Spinal cord (tissue), 10 donors: ENCODE data around the gene CCDC18. TPM values are rescaled to one million over a fixed set of nuclear protein-coding genes. Genes with fewer than 3 reads are reported as not detected.

Experiments
- DNase-seq, 6 donors: peaks; one replicate each; pipeline versions ENCODE4 v3.0.0 to v3.0.0-alpha.2; 2013 to 2015; ENCODE audit warnings: low spot score in 6 of 6, low read depth in 4 of 6
- H3K27ac ChIP-seq: one replicate; pipeline ENCODE4 v1.5.1; 2013; ENCODE audit warnings: low read depth, low read length, control low read depth
- H3K27me3 ChIP-seq: one replicate; pipeline ENCODE4 v1.6.1; 2013; ENCODE audit warnings: low read length; ENCODE audit not compliant: control insufficient read depth, insufficient read depth
- H3K36me3 ChIP-seq: one replicate; pipeline ENCODE4 v1.6.1; 2013; ENCODE audit warnings: low read length; ENCODE audit not compliant: control insufficient read depth, insufficient read depth
- H3K4me1 ChIP-seq: one replicate; pipeline ENCODE4 v1.6.1; 2013; ENCODE audit warnings: low read length; ENCODE audit not compliant: control insufficient read depth, insufficient read depth
- H3K4me3 ChIP-seq: one replicate; pipeline ENCODE4 v1.5.1; 2013; ENCODE audit warnings: low read depth, low read length, control low read depth
- H3K9me3 ChIP-seq: one replicate; pipeline ENCODE4 v1.6.1; 2013; ENCODE audit warnings: low read length; ENCODE audit not compliant: control insufficient read depth, insufficient read depth
- WGBS: methylation state at CpG from one replicate; pipeline ENCODE4 v1.1.5; 2013; ENCODE audit warnings: missing lambda C conversion rate; ENCODE audit not compliant: insufficient coverage; 5-methylcytosine and 5-hydroxymethylcytosine counted together
- long read RNA-seq, 4 donors: transcript quantifications; one replicate each; lab custom pipeline, GENCODE V29; 2026
- polyA plus RNA-seq, 2 donors: library from polyadenylated mRNA; unstranded; fragments of 120-200 nt; gene quantifications; one replicate each; pipeline ENCODE4 v1.2.1, GENCODE V29; 2013; ENCODE audit not compliant: insufficient read length in 2 of 2
- total RNA-seq, 2 donors: library from RNA; depleted of rRNA in 1 of 2; stranded (reverse); fragments of 120-200 nt in 1 of 2; fragments of >200 nt in 1 of 2; gene quantifications; one replicate each; pipeline versions ENCODE4 v1.2.3 to v1.2.4, GENCODE V29; 2013 to 2014
- donor health status: healthy.

Gene CCDC18
- total RNA-seq: 1 to 10 TPM; 9.0 to 9.4 TPM
- polyA plus RNA-seq: 1 to 10 TPM; 4.8 to 6.7 TPM
- long read RNA-seq, donor 1, partial matches to known transcripts: 10 of 10 reads
- long read RNA-seq, donor 1, other reads (novel, unspliced or antisense): 0 of 10 reads
- long read RNA-seq, donor 2: 0 reads
- long read RNA-seq, donor 3: 0 reads
- long read RNA-seq, donor 4: 0 reads

DNA sequence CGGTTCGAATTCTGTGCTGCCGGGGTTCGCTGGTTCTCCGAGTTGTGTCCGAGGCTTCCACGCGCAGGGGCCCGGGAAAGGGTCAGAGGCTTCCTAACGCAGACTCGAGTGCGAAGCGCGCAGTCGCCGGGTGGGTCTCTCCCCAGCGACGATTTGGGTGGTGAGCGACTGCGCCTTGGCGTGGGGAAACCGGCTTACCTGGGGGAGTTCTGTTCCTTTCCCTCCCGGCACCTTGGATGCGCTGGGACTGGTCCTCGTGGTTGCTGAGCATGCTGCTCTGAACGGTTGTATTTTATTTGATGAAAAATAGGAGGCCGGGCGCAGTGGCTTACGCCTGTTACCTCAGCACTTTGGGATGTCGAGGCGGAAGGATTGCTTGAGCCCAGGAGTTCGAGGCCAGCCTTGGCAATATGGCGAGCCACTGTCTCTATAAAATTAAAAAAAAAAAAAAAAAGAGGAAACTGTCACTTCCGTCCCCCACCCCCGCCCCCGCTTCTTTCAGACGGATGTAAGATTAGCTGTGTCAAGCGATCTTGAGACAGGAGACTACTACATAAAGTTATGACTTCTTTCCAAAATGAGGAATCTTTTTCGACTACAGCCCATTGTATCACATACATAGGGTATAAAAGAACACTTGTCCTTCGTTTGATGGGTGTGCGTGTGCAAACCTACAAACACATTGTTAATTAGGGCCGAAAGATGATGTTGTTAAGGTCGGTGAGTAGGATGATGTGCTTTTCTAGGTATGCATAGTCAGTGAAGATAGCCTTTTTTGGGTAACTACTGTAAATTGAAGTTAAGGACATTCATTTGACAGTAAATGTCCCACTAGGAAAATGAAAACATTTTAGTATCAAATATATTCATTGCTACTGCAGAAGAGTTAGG lies at the start of gene CCDC18:
Gene CCDC18, plus strand, starts transcription at position 2 of the 891 bp plus-strand sequence. CDS start 2,638 bp downstream, outside the sequence.
- DNase-seq: no peak
- no peaks in the 10 kb centered on the region for H3K9me3 ChIP-seq
- H3K4me1 ChIP-seq: peaks cover 11% of the 10 kb centered on the region
- H3K27me3 ChIP-seq: no peaks in the 10 kb centered on the region
- H3K27ac ChIP-seq: peak within 1 kb of the TSS; percentile 100
- WGBS: 5% methylated on average over 25 of the region's 43 CpGs
- H3K4me3 ChIP-seq: peak within 1 kb of the TSS; percentile 99
- H3K36me3 ChIP-seq: no peaks in the 10 kb centered on the region

DNA sequence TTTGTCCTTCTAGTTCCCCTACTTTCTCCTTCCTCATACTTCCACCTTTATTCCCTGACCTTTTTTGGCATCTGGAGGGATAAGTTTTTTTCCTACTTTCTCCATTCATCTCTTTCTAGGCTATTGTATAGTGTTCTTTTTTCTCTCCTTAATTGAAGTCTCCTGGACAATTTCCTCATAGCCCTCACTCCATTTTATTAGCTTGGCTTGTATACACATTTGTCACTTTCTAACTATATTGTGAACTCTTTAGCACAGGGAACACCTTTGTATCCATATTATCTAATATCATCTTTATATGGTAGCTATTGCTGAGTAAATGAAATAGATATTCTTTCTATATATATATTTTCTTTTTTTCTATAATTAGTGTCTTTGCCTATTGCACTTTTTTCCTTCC lies 47.9 kb upstream of the CCDC18 start:
- Histone ChIP-seq H3K27ac (no peak overlapping the region), H3K4me3 (no peak overlapping the region), H3K4me1 (no peaks in the 10 kb centered on the region), H3K9me3 (no peaks in the 10 kb centered on the region), H3K36me3 (peaks cover 15% of the 10 kb centered on the region), H3K27me3 (no peaks in the 10 kb centered on the region)
- DNase-seq: no peak

GRCh38 chr1:93136445-93136844 lies 44.1 kb upstream of the CCDC18 start:
- no peaks in the 10 kb centered on the region for H3K27me3 ChIP-seq
- H3K4me1 ChIP-seq: no peaks in the 10 kb centered on the region
- no peak for DNase-seq
- H3K4me3 ChIP-seq: no peak overlapping the region
- 100% methylated on average over 2 of the region's 5 CpGs for WGBS
- no peak overlapping the region for H3K27ac ChIP-seq
- H3K9me3 ChIP-seq: no peaks in the 10 kb centered on the region
- peaks cover 16% of the 10 kb centered on the region for H3K36me3 ChIP-seq

DNA sequence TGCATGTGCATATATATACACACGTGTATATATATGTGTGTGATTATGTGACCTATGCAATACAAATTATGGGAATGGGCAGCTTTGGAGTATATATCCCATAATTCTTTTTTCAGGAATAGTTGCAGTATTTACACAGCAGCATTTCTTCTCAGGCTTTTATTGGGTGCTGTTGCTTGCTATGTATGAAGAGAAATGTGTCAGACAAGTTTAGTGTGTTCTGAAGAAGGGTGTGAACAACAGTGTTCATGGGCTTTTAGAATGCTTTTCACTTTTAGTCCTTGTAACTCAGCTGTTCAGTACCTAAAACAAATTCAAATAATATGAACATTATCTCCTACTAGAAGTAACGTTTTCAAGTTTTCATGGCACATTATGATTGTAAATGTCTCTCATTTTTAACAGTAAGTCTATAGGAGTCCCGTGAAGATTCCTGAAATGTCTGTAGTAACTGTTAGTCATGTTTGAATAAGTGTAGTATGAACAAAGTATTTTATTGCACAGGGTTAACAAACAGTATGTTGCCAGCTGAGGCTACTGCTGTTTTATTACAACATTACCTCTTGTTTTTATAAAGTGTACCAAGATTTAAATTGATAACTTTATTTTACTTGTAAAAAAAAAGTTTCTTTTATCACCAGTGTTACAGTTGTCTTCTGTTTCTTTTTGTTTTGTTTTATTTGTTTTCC lies 42.8 kb upstream of the CCDC18 start:
- Histone ChIP-seq H3K27ac (no peak overlapping the region), H3K4me3 (no peak overlapping the region), H3K27me3 (no peaks in the 10 kb centered on the region), H3K9me3 (no peaks in the 10 kb centered on the region), H3K36me3 (peaks cover 16% of the 10 kb centered on the region), H3K4me1 (no peaks in the 10 kb centered on the region)
- no peak for DNase-seq
- no CpG with 5 or more reads among the region's 3 CpGs for WGBS

DNA sequence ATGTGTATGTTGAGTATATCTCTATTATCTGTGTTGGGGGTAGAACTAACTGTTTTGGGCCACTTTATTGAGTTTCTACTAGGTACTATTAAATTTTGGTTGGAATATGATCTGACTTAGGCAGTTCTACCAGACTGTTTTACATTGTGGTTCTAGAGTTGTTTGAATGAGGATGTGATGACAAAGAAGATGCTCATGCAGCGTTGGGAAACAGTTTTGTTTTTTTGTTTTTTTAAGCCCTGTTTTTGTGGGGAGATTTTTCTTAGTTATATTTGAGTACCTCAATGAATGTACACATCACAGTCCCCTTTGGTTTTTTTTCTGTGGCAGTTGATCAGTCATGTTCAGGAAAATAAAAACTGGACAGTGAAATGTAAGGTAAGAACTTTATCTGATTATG lies 40.4 kb upstream of the CCDC18 start:
- peaks cover 7% of the 10 kb centered on the region for H3K36me3 ChIP-seq
- WGBS: 88% methylated on average over 1 of the region's 1 CpG

GRCh38 chr1:93142161-93142560 lies 38.4 kb upstream of the CCDC18 start:
- Histone ChIP-seq H3K4me1 (no peaks in the 10 kb centered on the region), H3K36me3 (peaks cover 4% of the 10 kb centered on the region), H3K4me3 (no peak overlapping the region), H3K9me3 (no peaks in the 10 kb centered on the region), H3K27ac (no peak overlapping the region), H3K27me3 (no peaks in the 10 kb centered on the region)
- 100% methylated on average over 1 of the region's 2 CpGs for WGBS
- DNase-seq: no peak

More for the DNA sequence above, 40.4 kb upstream of the CCDC18 start:
- Histone ChIP-seq H3K4me3 (no peak overlapping the region), H3K4me1 (no peaks in the 10 kb centered on the region), H3K27me3 (no peaks in the 10 kb centered on the region), H3K9me3 (no peaks in the 10 kb centered on the region), H3K27ac (no peak overlapping the region)
- no peak for DNase-seq

DNA sequence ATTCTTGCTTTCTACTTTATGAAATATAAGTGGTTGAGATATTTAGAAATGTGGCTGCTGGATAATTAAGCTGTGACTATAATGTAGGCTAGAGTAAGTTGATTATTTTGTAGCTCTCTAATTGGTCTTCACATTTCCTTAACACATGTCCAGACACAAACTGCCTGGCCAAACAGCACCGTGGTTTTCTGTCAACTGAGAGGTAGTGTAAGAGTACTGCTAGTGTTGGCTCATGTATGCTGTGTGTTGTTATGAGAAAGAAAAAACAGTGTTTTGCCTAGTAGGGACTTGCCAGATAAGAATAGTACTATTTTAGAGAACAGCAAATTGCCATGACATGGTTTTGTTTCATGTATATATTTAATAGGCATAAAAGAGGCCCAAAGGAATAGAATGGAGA lies 37.4 kb upstream of the CCDC18 start:
- peak in 1 of 6 donors; percentile 26 for DNase-seq
- no peak overlapping the region for H3K4me3 ChIP-seq
- H3K27ac ChIP-seq: no peak overlapping the region
- no peaks in the 10 kb centered on the region for H3K9me3 ChIP-seq
- H3K36me3 ChIP-seq: peaks cover 4% of the 10 kb centered on the region
- H3K4me1 ChIP-seq: no peaks in the 10 kb centered on the region
- WGBS: no CpG with 5 or more reads among the region's 1 CpG
- H3K27me3 ChIP-seq: no peaks in the 10 kb centered on the region

GRCh38 chr1:93143769-93144168 lies 36.8 kb upstream of the CCDC18 start:
- DNase-seq: no peak
- no CpG with 5 or more reads among the region's 4 CpGs for WGBS
- Histone ChIP-seq H3K36me3 (peaks cover 4% of the 10 kb centered on the region), H3K27me3 (no peaks in the 10 kb centered on the region), H3K27ac (no peak overlapping the region), H3K9me3 (no peaks in the 10 kb centered on the region), H3K4me1 (no peaks in the 10 kb centered on the region), H3K4me3 (no peak overlapping the region)

DNA sequence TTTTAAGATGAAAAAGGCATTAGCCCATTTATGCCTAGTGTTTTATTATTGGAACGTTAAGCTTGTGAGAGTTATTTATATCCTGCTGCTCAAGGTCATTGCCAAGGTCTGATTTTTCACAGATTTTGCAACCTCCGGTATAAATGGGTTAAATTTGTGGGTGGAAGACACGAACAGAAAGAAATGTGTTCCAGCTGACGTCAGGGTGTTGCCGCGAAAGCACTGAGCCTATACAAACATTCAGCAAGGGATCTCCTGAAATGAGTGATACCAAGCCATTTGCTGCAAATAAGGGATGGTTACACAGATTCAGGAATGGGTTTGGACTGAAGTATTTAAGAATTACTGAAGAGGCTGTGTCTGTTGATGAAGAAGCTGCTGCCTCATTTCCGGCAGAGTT lies 32.5 kb upstream of the CCDC18 start:
- H3K4me3 ChIP-seq: no peak overlapping the region
- no peaks in the 10 kb centered on the region for H3K9me3 ChIP-seq
- no peaks in the 10 kb centered on the region for H3K36me3 ChIP-seq
- no peak overlapping the region for H3K27ac ChIP-seq
- peak in 1 of 6 donors; percentile 12 for DNase-seq
- WGBS: 69% methylated on average over 2 of the region's 7 CpGs
- H3K27me3 ChIP-seq: no peaks in the 10 kb centered on the region
- no peaks in the 10 kb centered on the region for H3K4me1 ChIP-seq
